Endothelial cell of umbilical vein (primary cell): ENCODE measurements around the gene HDLBP. TPM values are rescaled to one million over a fixed set of nuclear protein-coding genes. Genes with fewer than 3 reads are reported as not detected.

Experiments
- BruUV-seq: library from RNA; stranded (reverse); fragments of 400-500 nt; replicated peaks from 2 replicates; lab custom pipeline; 2021; lab: Mats Ljungman, UMichigan
- CTCF ChIA-PET: fragments of 300-600, 350-600 bp; sonication (Branson Sonifier 250); formaldehyde crosslinking; loops from one replicate; lab custom pipeline; 2021; ENCODE audit warnings: antibody characterized with exemption, inconsistent platforms; lab: Charles Lee
- POLR2A ChIA-PET: fragments of 300-600, 350-600 bp; sonication (Branson Sonifier 250); formaldehyde crosslinking; loops from one replicate; lab custom pipeline; 2021; ENCODE audit warnings: antibody characterized with exemption, inconsistent platforms; lab: Charles Lee
- DNase-seq: peaks from one replicate; pipeline ENCODE4 v3.0.0-alpha.2; 2011; ENCODE audit warnings: low read depth, low spot score
- FAIRE-seq: peaks from 2 replicates; lab custom pipeline; 2011; peaks lifted over from hg19 to GRCh38; lab: Jason Lieb, UNC
- H2AFZ ChIP-seq: 2 replicates; pipeline ENCODE4 v1.6.0; 2012; ENCODE audit warnings: low read depth, low read length, control low read depth, inconsistent platforms
- H3K27ac ChIP-seq: 2 replicates; pipeline ENCODE4 v1.5.1; 2011; ENCODE audit warnings: low read depth, mild to moderate bottlenecking, control low read depth, low read length, moderate library complexity; ENCODE audit not compliant: insufficient read depth
- H3K27me3 ChIP-seq, 2 experiments: 2 replicates each; pipeline versions ENCODE4 v1.6.0 to v1.6.1; 2011; ENCODE audit warnings: low read length in 2 of 2, mixed read lengths in 1 of 2; ENCODE audit not compliant: control insufficient read depth in 2 of 2, insufficient read depth in 2 of 2
- H3K36me3 ChIP-seq, 2 experiments: 2 replicates in 1 of 2; 3 replicates in 1 of 2; pipeline ENCODE4 v1.5.1; 2011; ENCODE audit warnings: low read length in 2 of 2, mild to moderate bottlenecking in 1 of 2, moderate library complexity in 1 of 2; ENCODE audit not compliant: control insufficient read depth in 2 of 2, insufficient read depth in 2 of 2; ENCODE audit errors: extremely low read depth in 1 of 2
- H3K4me1 ChIP-seq: 3 replicates; pipeline ENCODE4 v1.5.1; 2011; ENCODE audit warnings: mild to moderate bottlenecking, low read length; ENCODE audit not compliant: control insufficient read depth, insufficient read depth; ENCODE audit errors: extremely low read depth
- H3K4me2 ChIP-seq: 2 replicates; pipeline ENCODE4 v1.6.1; 2011; ENCODE audit warnings: low read length, control low read depth, mixed read lengths; ENCODE audit not compliant: insufficient read depth
- H3K4me3 ChIP-seq, 3 experiments: fragments of 200-600 bp in 1 of 3; sonication (generic), shearing (Covaris generic) in 1 of 3; replicated peaks in 1 of 3; 2 replicates each; pipeline ENCODE4 v1.5.1; 2011 to 2016; ENCODE audit warnings: control low read depth in 3 of 3, low read length in 3 of 3, mild to moderate bottlenecking in 2 of 3, inconsistent platforms in 1 of 3, low read depth in 1 of 3, moderate library complexity in 1 of 3; ENCODE audit not compliant: insufficient read depth in 1 of 3
- H3K79me2 ChIP-seq: 2 replicates; pipeline ENCODE4 v1.6.0; 2012; ENCODE audit warnings: low read length, inconsistent platforms; ENCODE audit not compliant: control insufficient read depth, insufficient read depth
- H3K9ac ChIP-seq: replicated peaks from 2 replicates; pipeline ENCODE3; 2011; ENCODE audit warnings: low read length, control low read depth; ENCODE audit not compliant: insufficient read depth; ENCODE audit errors: extremely low read depth
- H3K9me1 ChIP-seq: replicated peaks from 3 replicates; pipeline ENCODE4 v1.6.0; 2011; ENCODE audit warnings: mild to moderate bottlenecking, low read length; ENCODE audit not compliant: control insufficient read depth, insufficient read depth; ENCODE audit errors: extremely low read depth
- H3K9me3 ChIP-seq: replicated peaks from 2 replicates; pipeline ENCODE4 v1.5.1; 2012; ENCODE audit warnings: low read length, inconsistent platforms; ENCODE audit not compliant: control insufficient read depth, insufficient read depth
- H4K20me1 ChIP-seq: replicated peaks from 2 replicates; pipeline ENCODE3; 2011; ENCODE audit warnings: mild to moderate bottlenecking, low read length; ENCODE audit not compliant: control insufficient read depth, insufficient read depth; ENCODE audit errors: extremely low read depth
- CTCF ChIP-seq, 2 donors: IDR thresholded peaks; 1 replicate in 1 of 2; 2 replicates in 1 of 2; pipeline ENCODE4 v1.5.1; 2011; ENCODE audit warnings: low read length in 2 of 2, mild to moderate bottlenecking in 2 of 2, moderate library complexity in 2 of 2, control low read depth in 1 of 2, inconsistent platforms in 1 of 2, low read depth in 1 of 2; ENCODE audit not compliant: insufficient read depth in 1 of 2; ENCODE audit errors: extremely low read depth in 1 of 2
- EZH2 ChIP-seq: IDR thresholded peaks from 2 replicates; pipeline ENCODE4 v1.6.1; 2012; ENCODE audit warnings: borderline replicate concordance, low read depth, mild to moderate bottlenecking, moderate library complexity, low read length, inconsistent platforms; ENCODE audit not compliant: severe bottlenecking
- FOS ChIP-seq: IDR thresholded peaks from 2 replicates; pipeline ENCODE4 v1.6.1; 2011; ENCODE audit warnings: mild to moderate bottlenecking, low read length, moderate library complexity, borderline replicate concordance; ENCODE audit not compliant: insufficient read depth
- GATA2 ChIP-seq: IDR thresholded peaks from 2 replicates; pipeline ENCODE4 v1.7.0; 2011; ENCODE audit warnings: low read depth, mild to moderate bottlenecking, moderate library complexity, mixed read lengths, low read length; ENCODE audit not compliant: insufficient read length, insufficient read depth
- JUN ChIP-seq: IDR thresholded peaks from 2 replicates; pipeline ENCODE4 v1.6.1; 2011; ENCODE audit warnings: borderline replicate concordance, low read depth; ENCODE audit not compliant: insufficient read length, insufficient read depth
- MAX ChIP-seq: IDR thresholded peaks from 2 replicates; pipeline ENCODE4 v1.6.1; 2011; ENCODE audit not compliant: insufficient read depth, insufficient read length
- MYC ChIP-seq: IDR thresholded peaks from one replicate; pipeline ENCODE4 v1.6.1; 2011; ENCODE audit warnings: mild to moderate bottlenecking, low read depth, low read length
- POLR2A ChIP-seq: IDR thresholded peaks from 2 replicates; pipeline ENCODE4 v1.6.1; 2012; ENCODE audit warnings: low read depth, mild to moderate bottlenecking, control low read depth, low read length
- POLR2AphosphoS5 ChIP-seq: IDR thresholded peaks from 2 replicates; pipeline ENCODE4 v1.6.1; 2012; ENCODE audit warnings: low read depth, mild to moderate bottlenecking, control low read depth, low read length, moderate library complexity; ENCODE audit not compliant: insufficient read depth
- dilution Hi-C: fragments of 300-500 bp; cut with MboI; formaldehyde crosslinking; loops from one replicate; pipeline ENCODE4 v1.15.0; 2019; ENCODE audit warnings: low sequenced_read_pairs; ENCODE audit not compliant: extremely low pct_ligation_motif_present
- intact Hi-C: fragments of 100-400 bp; cut with micrococcal nuclease; formaldehyde crosslinking; loops from one replicate; pipeline ENCODE4 v1.10.0; 2022
- polyA plus RNA-seq, 4 experiments: library from polyadenylated mRNA; depleted of rRNA in 3 of 4; stranded (reverse) in 3 of 4; unstranded in 1 of 4; fragments of >200 nt; gene quantifications; 2 replicates each; pipeline versions ENCODE4 v1.2.1 to v1.2.3, GENCODE V29; 2011 to 2012; ENCODE audit warnings: missing spikeins in 1 of 4
- total RNA-seq: library from RNA; stranded (reverse); gene quantifications from 2 replicates; pipeline ENCODE4 v1.2.3, GENCODE V29; 2021

The HDLBP gene
- total and polyA plus RNA-seq, 2 donors (not counting 3 experiments of a cell fraction or from before 2014, with no cell fraction given): 379 to 569 TPM

GRCh38 chr2:241357531-241357930 lies 42.1 kb upstream of the HDLBP start:
- peaks cover 52% of the 10 kb centered on the region for H3K79me2 ChIP-seq
- H3K4me3 ChIP-seq: peak overlapping the region in 1 of 3 experiments; percentile 91
- intact Hi-C loops (loop anchor here (5.0 kb wide), 5 partner anchors 150 to 525 kb away; partner anchors contain the start of genes BOK, ING5 and STK25), dilution Hi-C loops (no loop called here)
- DNase-seq (no peak), FAIRE-seq (no peak)
- peaks cover 6 to 12% of the 10 kb centered on the region in 2 experiments for H3K36me3 ChIP-seq
- peak overlapping the region; percentile 94 for H3K4me2 ChIP-seq
- no peaks in the 10 kb centered on the region for H3K9me1 ChIP-seq
- no peak for TF ChIP-seq EZH2
- no peak for TF ChIP-seq MYC
- no peak for TF ChIP-seq GATA2
- TF ChIP-seq MAX: no peak
- TF ChIP-seq JUN: no peak
- TF ChIP-seq FOS: no peak
- no peak for TF ChIP-seq POLR2A
- TF ChIP-seq POLR2AphosphoS5: no peak
- TF ChIP-seq CTCF (IDR thresholded peaks at IDR 0.05; ENCODE audit: extremely low read depth in 1 of 2, insufficient read depth in 1 of 2, low read depth in 1 of 2, low read length in 2 of 2): no peak
- H4K20me1 ChIP-seq: no peaks in the 10 kb centered on the region
- H3K9ac ChIP-seq: no peak overlapping the region
- no peak overlapping the region for H2AFZ ChIP-seq
- ChIA-PET POLR2A (no interaction called here), CTCF (no interaction called here)
- H3K27ac ChIP-seq: no peak overlapping the region
- H3K4me1 ChIP-seq: peaks cover 21% of the 10 kb centered on the region
- H3K27me3 ChIP-seq: no peaks in the 10 kb centered on the region
- BruUV-seq: no TSS peak
- H3K9me3 ChIP-seq: no peaks in the 10 kb centered on the region
